GF-D8 (cell line): ENCODE results near the gene ZBTB17.
"Not testable (repeated sequence)": the region's sequence is repeated elsewhere in the genome, so short reads cannot be mapped to it uniquely, and the experiment has no call there.

ENCODE experiments used
- DNase-seq: peaks from one replicate; lab custom pipeline; 2025; lab: John Stamatoyannopoulos, UW

ZBTB17 gene

DNA sequence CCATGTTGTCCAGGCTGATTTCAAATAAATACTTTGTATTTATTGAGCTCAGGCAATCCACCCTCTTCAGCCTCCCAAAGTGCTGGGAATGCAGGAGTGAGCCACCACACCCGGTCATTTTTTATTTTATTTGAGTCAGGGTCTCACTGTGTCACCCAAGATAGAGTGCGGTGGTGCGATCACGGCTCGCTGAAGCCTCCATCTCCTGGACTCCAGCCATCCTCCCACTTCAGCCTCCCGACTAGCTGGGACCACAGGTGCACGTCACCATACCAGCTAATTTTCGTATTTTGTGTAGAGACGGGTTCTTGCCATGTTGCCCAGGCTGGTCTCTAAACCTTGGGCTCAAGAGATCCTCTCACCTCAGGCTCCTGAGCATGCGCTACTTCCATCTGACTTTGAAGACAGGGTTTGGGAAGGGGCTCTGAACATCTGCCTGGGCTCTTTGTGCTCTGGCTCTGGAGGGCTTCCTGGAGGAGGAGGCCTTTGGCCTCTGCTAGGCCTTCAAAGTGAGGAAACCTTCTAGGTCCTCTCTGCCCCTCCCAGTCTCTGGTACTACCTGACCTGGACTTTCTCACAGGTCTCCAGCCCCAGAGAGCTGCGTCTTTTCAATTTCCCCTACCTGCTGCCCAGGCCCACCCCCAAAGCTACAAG is 36.2 kb upstream of the ZBTB17 start:
- DNase-seq = no peak

DNA sequence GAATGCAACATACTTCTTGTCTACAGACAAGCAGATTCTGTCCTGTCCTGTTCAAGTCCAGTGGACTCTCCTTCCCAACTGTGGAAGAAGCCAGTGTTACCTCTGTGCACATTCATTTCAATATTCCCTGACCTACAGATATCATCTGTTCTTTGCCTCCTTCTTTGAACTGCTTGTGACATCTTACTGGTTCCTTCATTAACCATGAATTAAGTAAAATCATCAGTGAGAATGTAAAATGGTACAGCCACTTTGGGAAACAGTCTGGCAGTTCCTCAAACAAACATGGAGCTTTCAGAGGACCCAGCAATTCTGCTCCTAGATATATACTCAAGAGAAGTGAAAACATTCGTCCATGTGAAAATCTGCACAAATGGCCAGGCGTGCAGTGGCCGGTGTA is 34.9 kb upstream of the ZBTB17 start:
- no peak for DNase-seq

DNA sequence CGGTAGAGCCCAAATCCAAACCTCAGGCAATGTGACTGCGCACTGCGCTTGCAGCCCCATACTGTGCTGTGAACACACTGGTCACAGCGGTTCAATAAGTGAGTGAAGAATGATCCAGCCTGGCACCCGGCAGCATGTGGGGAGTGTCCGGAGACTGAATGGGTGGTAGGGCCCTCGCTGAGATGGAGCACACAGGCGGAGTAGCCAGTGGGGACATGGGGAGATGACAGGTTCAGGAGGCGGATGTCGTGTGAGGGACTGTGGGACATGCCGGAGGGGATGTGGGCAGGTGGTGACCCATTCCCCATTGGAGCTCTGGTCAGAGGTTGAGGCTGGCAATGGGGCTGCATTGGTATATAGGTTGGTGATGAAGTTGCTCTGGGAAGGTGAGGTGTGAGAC is 33.8 kb upstream of the ZBTB17 start:
- no peak for DNase-seq

DNA sequence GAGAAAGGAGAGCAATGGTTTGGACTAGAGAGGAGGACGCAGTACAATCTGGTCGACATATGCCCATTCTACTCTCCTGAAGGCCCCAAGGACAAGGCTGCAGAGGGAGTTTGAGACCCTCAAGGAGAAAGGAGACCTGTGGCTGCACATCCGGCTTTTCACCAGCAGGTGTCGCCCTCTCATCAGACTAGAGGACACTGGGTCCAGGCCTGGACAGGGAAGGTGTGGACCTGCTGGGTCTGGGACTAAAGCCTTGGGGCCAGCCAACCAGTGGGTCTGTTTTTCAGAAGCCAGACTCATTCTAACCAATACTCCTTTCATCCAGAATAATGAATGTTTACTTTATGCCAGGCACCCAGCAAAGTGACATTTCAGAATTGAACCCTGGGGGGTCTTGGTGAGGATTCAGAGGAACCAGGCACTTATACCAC is 33.1 kb upstream of the ZBTB17 start:
- DNase-seq = no peak

DNA sequence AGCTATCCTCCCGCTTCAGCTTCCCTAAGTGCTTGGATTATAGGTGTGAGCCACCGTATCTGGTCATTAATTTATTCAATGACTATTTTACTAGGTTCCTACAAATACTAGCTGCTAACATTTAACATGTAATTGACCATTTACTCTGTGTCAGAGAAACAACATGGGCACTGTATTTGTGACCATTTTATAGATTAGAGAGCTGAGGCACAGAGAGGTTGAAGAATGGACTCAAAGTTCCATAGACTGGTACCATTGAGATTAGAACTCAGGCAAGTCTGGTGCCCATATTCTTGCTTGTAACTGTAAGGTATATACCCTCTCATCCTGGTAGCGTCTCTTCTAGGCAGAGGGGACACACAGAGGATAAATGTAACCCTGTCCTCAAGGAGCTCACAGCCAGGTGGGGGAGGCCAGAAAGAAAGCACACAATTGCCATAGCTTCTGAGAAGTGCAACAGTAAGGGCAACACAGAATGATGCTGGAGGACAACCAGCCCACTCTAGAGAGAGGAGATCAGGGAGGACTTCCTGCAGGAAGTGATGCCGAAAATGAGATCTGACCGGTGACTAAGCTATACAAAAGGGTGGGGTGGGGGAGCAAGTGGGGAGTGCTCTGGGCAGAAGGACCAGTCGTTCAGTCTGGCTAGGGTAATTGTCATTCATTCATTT is 31.9 kb upstream of the ZBTB17 start:
- no peak for DNase-seq

DNA sequence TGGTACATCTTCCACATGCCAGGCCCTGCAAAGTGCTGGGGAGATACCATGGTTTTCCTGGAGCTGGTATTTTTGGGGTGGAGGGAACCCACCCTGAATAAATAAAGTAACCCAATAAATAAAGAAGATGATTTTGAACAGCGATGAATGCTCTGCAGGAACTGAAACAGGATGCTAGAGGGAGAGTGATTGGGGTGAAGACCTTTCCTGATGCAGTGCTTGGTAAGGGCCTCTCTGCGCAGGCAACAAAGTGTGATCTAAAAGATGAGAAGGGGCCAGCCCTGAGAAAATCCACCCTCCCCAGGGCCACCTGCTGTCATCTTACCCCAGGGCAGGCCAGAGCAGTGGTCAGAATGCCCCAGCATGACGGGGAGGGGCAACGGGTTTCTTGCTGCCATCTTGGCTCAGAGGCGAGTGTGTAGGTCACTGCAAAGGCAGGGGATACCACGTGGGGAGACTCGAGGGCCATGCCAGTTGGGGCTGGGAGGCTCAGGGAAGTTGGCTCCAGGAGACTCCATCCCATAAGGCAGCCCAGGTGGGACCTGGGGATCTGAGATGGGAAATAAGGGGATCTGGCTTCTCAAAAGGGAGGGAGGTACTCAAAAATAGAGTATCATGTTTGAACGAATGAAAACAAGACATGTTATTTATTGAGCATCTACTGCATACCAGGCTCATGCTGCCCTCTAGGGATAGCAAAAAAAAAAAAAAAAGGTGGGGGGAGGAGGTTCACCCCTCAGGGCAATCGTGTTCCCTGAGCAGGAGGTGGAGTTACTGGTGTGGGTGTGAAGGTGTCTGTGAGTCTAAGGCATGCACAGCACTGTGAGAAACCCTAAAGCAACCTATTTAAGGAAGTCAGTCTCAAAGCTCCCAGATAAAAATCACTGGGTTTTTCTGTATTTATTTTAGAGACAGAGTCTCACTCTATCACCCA is 30.9 kb upstream of the ZBTB17 start:
- DNase-seq = no peak

DNA sequence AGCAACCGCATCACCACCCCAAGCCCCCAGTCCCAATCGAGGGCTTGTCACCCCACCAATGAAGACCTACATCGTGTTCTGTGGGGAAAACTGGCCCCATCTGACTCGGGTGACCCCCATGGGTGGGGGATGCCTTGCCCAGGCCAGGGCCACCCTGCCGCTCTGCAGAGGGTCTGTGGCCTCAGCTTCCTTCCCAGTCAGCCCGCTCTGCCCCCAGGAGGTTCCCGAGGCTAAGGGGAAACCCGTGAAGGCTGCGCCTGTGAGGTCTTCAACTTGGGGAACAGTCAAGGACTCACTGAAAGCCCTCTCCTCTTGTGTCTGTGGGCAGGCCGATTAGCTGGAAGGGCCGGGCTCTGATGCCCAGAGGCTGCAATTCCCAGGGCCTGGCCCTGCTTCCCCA is 30.1 kb upstream of the ZBTB17 start:
- no peak for DNase-seq

DNA sequence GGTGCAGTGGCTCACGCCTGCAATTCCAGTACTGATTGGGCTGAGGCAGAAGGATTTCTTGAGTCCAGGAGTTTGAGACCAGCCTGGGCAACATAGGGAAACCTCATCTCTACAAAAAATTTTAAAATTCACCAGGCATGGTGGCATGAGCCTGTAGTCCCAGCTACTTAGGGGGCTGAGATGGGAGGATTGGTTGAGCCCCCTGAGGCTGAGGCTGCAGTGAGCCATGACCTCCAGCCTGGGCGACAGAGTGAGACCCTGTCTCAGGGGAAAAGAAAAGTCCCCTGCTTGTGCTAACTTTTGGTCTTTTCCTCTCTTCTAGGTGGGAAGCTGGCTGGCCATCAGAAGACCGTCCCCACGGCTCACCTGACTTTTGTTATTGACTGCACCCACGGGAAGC is 29.7 kb upstream of the ZBTB17 start:
- no peak for DNase-seq

DNA sequence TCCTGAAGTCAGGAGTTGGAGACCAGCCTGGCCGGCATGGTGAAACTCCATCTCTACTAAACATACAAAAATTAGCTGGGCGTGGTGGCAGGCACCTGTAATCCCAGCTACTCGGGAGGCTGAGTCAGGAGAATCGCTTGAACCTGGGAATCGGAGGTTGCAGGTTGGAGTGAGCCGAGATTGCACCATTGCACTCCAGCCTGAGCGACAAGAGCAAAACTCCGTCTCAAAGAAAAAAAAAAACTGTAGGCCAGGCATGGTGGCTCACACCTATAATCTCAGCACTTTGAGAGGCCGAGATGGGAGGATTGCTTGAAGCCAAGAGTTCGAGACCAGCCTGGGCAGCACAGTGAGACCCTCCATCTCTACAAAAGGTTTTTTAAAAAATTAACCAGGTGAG is 25.4 kb upstream of the ZBTB17 start:
- DNase-seq = not testable (repeated sequence)

DNA sequence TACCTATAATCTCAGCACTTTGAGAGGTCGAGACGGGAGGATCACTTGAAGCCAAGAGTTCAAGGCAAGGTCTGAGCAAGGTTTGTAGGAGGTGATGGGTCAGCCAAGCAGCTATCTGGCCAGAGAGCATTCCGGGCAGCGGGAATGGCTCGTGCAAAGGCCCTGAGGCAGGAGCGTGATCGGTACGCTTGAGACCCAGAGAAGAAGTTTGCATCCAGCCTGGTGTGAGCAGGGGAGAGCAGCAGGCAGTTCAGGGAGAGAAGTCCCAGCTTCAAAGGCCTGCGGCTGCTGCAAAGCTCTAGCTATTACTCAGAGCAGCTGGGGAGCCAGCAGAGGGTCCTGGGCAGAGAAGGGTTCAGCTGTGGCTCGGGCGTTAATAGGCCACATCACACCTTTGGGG is 23.0 kb upstream of the ZBTB17 start:
- no peak for DNase-seq

DNA sequence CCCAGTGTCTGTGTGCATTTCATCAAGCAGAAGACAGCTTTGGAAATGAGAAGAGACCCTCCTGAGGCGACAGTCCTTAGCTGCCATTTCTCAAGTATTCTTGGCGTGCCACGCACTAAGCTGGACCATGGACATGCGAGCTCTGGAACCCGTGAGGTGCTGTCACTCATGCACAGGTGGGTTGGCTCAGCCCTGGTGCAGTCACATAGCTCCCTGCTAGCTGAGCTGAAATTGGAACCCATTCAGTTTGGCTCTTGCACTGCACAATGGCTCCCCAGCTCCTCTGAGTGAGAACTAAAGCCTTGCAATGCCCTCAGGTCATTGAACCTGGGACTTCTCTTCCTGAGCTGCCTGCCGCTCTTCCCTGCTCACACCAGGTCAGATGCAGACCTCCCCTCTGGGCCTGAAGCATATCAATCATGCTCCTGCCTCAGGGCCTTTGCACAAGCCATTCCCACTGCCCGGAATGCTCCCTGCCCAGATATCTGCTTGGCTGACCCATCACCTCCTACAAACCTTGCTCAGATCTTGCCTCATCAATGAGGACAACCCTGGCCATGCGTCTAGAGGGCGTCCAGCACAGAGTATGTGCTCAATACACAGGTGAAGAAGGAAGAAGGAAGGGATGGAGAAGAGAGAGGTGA is 21.9 kb upstream of the ZBTB17 start:
- DNase-seq = no peak

DNA sequence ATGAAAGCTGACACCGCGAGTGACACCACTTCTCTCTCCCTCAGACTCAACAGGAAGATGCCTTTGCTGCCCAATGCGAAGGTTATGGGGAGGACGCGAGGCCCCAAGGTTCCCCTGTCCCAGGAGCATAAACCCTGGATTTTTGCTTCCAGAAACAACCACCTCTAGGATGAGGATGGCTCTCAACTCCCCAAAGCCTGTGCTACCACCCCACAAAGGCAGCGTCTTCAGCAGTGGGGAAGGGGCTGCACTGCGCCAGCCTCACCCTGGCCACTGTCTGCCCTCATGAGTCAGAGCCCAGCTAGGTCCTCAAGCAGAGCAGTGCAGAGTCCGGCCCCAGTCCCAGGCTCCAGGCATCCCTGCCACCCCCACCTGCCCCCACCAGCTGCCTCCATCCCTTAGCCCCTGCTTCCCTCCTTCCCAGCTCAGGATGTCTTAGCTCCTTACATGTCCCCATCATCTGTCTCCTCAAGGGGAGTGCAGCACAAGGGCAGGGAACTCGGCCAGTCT is 21.2 kb upstream of the ZBTB17 start:
- DNase-seq = no peak

DNA sequence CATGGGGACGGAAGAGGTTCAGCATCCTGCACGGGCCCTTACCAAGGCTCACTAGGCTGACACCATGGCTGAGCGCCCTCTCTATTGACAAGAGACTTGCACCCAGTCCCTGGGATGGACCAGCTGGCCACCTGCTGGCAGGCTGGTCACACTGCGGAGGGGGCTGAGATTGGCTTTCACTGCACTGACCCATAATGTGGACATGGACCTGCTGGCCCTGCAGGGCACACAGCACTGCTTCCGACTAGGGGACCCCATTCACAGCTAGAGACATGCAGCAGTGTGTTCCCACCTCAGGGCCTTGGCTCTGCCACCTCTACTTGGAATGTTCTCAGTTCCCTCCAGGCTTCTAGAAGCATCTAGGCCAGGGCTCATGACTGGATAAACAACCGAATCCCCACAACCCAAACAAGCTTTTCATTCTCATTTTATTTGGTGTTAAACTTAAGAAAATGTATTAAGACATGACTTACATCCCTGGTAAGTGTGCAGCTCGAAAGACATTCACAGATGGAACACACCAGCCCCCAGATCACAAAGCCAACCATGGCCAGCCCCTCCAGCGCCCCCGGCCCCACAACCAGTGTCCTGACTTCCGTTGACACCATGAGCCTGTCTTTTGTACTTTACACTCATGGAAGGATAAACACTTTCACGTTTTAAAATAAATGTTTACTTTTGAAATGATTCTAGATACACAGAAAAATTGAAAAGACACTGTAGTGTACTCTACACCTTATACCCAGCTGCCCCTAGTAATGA is 18.9 kb upstream of the ZBTB17 start:
- DNase-seq = no peak

DNA sequence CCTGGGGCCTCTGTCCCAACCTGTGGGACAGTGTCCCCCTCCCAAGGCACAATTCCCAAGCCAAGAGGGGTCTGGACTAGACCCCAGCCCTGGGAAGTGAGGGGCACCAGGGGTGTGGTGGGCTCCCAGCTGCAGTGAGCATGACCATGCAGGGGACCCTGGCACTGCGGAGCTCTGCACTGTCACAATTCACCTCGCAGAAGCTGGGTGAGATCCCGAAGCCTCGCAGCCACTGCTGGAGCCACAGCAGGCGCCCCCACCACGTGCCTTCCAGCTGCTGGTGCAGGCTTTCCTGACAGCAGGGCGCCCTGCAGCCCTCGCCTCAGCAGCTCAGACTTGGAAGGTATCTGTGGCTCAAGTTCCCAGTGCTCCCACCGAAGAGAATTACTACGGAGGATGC is 18.2 kb upstream of the ZBTB17 start:
- DNase-seq = no peak

DNA sequence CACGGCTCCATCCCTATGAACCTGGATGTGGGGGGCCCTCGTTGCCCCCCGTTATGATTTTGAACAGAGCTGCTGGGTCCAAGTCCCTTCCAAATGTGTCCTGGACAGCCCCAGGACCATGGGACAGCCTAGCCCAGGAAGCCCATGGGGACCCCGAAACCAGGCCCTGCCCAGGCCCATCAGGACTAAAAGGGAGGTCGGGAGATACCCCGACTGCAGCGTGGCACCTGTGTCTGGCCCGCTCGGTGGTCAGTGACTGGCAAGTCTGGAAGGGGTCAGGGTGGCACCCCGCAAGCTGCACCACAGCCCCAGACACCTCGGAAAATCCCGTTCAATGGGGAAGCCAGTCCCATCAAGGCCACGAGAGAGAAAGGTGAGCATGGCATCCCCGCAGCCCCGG is 17.8 kb upstream of the ZBTB17 start:
- DNase-seq = no peak

DNA sequence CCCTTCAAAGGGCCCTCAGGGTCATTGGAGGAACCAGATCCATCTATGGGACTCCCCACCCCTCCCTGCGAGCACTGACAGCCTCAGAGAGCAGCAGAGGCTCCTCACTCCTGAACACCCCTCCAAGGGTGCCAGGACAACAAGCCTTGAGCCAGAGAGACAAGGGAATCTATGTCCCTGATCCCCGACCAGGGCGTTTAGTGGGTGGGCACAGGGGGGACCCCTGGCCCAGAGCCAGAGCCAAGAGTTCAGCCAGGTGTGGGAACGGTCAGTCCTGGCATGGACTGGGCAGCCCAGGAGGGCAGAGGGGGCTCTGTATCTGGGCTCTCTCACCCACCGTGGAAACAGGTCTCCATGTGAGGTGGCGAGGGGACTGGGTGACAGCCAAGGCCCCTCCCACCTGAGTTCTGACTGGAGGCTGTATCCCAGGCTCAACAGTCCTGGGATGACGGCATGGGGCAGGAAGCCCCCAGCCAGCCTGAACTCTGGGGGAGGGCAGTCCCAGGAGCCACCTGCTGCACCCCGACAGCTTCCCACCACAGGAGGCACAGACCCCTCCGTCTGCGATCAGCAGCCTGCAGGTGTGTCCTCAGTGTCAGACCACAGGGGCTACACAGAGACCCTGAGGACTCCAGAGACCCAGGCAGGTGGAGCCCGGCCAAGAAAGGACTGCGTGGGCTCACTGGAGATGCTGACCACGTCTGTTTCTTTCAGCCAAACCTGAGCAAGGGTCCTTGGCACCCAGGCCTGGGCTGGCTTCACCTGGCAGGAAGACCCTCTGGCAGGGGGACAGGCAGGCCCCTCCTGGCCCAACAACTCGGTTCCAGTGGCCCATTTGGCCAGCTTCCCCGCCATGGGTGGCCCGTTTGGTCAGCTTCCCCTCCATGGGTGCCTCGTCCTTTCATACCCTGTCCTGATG is 16.9 kb upstream of the ZBTB17 start:
- DNase-seq = no peak

DNA sequence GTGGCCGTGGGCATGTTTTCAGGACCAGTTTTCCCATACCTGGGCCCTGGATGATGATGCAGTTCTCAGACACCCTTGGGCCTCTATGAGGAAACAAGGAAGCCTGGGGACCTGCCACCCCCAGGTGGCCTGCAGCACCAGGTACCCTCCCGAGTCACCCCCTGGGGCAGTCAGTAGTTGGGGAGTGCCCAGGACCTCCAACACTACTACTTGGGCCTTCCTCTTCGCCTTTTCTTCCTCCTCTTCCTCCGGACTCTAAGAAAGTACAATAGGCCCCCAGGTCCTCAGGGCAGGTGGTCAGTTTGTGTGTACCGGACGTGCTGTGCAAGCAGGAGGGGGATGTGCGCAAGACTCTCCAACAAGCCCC is 16.3 kb upstream of the ZBTB17 start:
- DNase-seq = no peak

DNA sequence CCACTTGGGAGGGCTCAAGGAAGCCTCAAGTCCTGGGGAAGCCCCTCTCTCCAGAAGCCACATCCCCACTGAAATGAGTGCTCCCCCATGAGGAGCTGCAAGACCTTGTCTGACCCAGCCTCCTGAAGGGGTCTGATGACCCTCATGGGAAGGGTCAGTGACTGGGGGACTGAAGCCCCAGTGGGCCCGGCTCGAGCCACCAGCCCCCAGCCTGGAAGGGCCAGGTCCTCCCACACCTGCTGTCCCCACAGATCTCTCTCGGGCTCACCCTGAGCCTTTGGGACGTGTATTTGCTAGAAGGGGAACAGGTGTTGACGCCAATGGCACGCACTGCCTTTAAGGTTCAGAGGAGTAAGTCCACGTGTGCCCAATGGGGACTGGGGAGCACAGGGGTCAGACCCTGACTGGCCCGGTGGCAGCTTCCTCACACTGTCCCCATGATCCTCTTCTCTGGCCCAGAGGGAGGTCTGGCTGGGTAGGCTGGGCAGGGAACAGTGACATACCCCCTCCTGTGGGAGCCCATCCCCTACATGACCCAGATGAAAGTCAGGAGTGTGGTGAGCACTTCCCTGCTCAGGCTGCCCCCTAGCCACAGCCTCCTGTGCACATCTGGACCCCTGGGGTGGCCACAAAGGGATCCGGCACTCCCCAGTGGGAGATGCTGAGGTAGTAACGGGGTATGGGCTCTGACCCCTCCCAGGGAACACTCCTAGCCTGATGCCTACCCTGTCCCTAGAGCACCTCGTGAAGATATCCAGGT is 15.7 kb upstream of the ZBTB17 start:
- no peak for DNase-seq

DNA sequence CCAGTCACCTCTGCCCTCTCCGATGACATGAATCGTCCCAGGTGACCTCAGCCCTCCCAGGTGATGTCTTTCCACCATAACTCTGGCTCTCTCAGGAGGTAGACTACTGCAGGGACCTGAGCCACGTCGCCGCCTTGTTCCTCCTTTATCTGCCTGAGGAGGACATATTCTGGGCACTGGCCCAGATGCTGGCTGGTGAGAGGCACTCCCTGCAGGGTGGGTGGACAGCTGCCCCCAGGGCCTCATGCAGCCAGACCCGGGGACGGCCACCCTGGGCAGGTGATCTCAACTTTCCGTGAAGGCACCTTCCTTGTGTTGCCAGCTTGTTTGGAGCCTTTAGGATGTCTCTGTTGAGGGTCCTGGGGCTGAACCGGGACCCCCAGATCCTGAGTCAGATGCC is 13.9 kb upstream of the ZBTB17 start:
- DNase-seq = no peak
